ENCODE data around the gene PKNOX2.

GRCh38 chr11:125251214-125251545 is 86.6 kb downstream of the PKNOX2 start:
- TF ChIP-seq CTCF (IDR thresholded peaks at IDR 0.05) (no peak), EP300 (IDR thresholded peaks at IDR 0.05) (no peak), POLR2AphosphoS5 (IDR thresholded peaks at IDR 0.05) (no peak), POLR2A (IDR thresholded peaks at IDR 0.05) (no peak)

Measured in gastroesophageal sphincter (tissue), 3 donors.